HEK293 (cell line): Measurements from ENCODE around the gene SCAMP3.
A peak's percentile ranks its signal among the peaks of the same experiment; 100 is the strongest.

Experiments used
- ELK4 ChIP-seq: IDR thresholded peaks from 2 replicates; pipeline ENCODE4 v1.6.1; 2011; ENCODE audit warnings: mild to moderate bottlenecking, low read depth, low read length, borderline replicate concordance
- GLIS1 ChIP-seq: fragments of 450-650 bp; formaldehyde crosslinking; IDR thresholded peaks from 2 replicates; pipeline ENCODE4 v1.5.1; 2016; ENCODE audit warnings: missing biosample characterization, missing genetic modification characterization
- HOXC10 ChIP-seq: sonication (generic); formaldehyde crosslinking; IDR thresholded peaks from 2 replicates; pipeline ENCODE4 v1.8.1; 2023; ENCODE audit warnings: mild to moderate bottlenecking, missing genetic modification reagents
- HOXD13 ChIP-seq: sonication (generic); formaldehyde crosslinking; IDR thresholded peaks from 2 replicates; pipeline ENCODE4 v1.8.0; 2022; ENCODE audit warnings: missing genetic modification reagents, borderline replicate concordance
- KLF1 ChIP-seq: fragments of 450-650 bp; formaldehyde crosslinking; IDR thresholded peaks from 2 replicates; pipeline ENCODE4 v1.5.1; 2016; ENCODE audit warnings: missing biosample characterization, missing genetic modification characterization
- KLF9 ChIP-seq: fragments of 450-650 bp; formaldehyde crosslinking; IDR thresholded peaks from 2 replicates; pipeline ENCODE4 v1.5.1; 2016; ENCODE audit warnings: missing biosample characterization, missing genetic modification characterization, low read depth
- RBAK ChIP-seq: fragments of 450-650 bp; formaldehyde crosslinking; IDR thresholded peaks from 2 replicates; pipeline ENCODE4 v1.5.1; 2016; ENCODE audit warnings: missing biosample characterization, missing genetic modification characterization
- ZBTB20 ChIP-seq: fragments of 450-650 bp; formaldehyde crosslinking; IDR thresholded peaks from 2 replicates; pipeline ENCODE4 v1.5.1; 2016; ENCODE audit warnings: missing biosample characterization, missing genetic modification characterization
- ZBTB48 ChIP-seq: fragments of 450-650 bp; formaldehyde crosslinking; IDR thresholded peaks from 2 replicates; pipeline ENCODE4 v1.5.1; 2016; ENCODE audit warnings: missing biosample characterization, missing genetic modification characterization
- ZIC2 ChIP-seq: fragments of 450-650 bp; formaldehyde crosslinking; IDR thresholded peaks from 2 replicates; pipeline ENCODE4 v1.5.1; 2016; ENCODE audit warnings: missing biosample characterization, missing genetic modification characterization
- ZNF148 ChIP-seq: fragments of 450-650 bp; formaldehyde crosslinking; IDR thresholded peaks from 2 replicates; pipeline ENCODE4 v1.5.0; 2017; ENCODE audit warnings: missing biosample characterization, missing genetic modification characterization, borderline replicate concordance
- ZNF175 ChIP-seq: fragments of 450-650 bp; formaldehyde crosslinking; IDR thresholded peaks from 2 replicates; pipeline ENCODE4 v1.5.1; 2016; ENCODE audit warnings: missing biosample characterization, missing genetic modification characterization
- ZNF184 ChIP-seq: fragments of 450-650 bp; IDR thresholded peaks from 2 replicates; pipeline ENCODE4 v1.5.1; 2018; ENCODE audit warnings: missing biosample characterization, mild to moderate bottlenecking, missing genetic modification characterization
- ZNF24 ChIP-seq: fragments of 450-650 bp; formaldehyde crosslinking; IDR thresholded peaks from 2 replicates; pipeline ENCODE4 v1.5.1; 2016; ENCODE audit warnings: missing biosample characterization, missing genetic modification characterization
- ZNF248 ChIP-seq: fragments of 450-650 bp; formaldehyde crosslinking; IDR thresholded peaks from 2 replicates; pipeline ENCODE4 v1.5.1; 2017; ENCODE audit warnings: missing biosample characterization, missing genetic modification characterization
- ZNF266 ChIP-seq: fragments of 450-650 bp; formaldehyde crosslinking; IDR thresholded peaks from 2 replicates; pipeline ENCODE4 v1.5.1; 2016; ENCODE audit warnings: missing biosample characterization, missing genetic modification characterization, low read depth
- ZNF274 ChIP-seq, 2 experiments: fragments of 200-500 bp in 1 of 2; fragments of 450-650 bp in 1 of 2; sonication (Bioruptor generic) in 1 of 2; formaldehyde crosslinking in 1 of 2; IDR thresholded peaks; 2 replicates each; pipeline versions ENCODE4 v1.5.1 to v1.6.1; 2014 to 2016; ENCODE audit warnings: borderline replicate concordance in 1 of 2, inconsistent platforms in 1 of 2, low read length in 1 of 2, missing biosample characterization in 1 of 2, missing genetic modification characterization in 1 of 2
- ZNF292 ChIP-seq: fragments of 450-650 bp; formaldehyde crosslinking; IDR thresholded peaks from 2 replicates; pipeline ENCODE4 v1.5.1; 2016; ENCODE audit warnings: low read depth, missing biosample characterization, missing genetic modification characterization, borderline replicate concordance
- ZNF302 ChIP-seq: fragments of 450-650 bp; formaldehyde crosslinking; IDR thresholded peaks from 2 replicates; pipeline ENCODE4 v1.5.1; 2016; ENCODE audit warnings: missing biosample characterization, missing genetic modification characterization, low read depth
- ZNF558 ChIP-seq: fragments of 450-650 bp; formaldehyde crosslinking; IDR thresholded peaks from 2 replicates; pipeline ENCODE4 v1.5.1; 2016; ENCODE audit warnings: missing biosample characterization, missing genetic modification characterization
- ZNF571 ChIP-seq: fragments of 450-650 bp; formaldehyde crosslinking; IDR thresholded peaks from 2 replicates; pipeline ENCODE4 v1.5.0; 2017; ENCODE audit warnings: missing biosample characterization, missing genetic modification characterization
- ZNF580 ChIP-seq: fragments of 450-650 bp; formaldehyde crosslinking; IDR thresholded peaks from 2 replicates; pipeline ENCODE4 v1.5.1; 2016; ENCODE audit warnings: missing biosample characterization, missing genetic modification characterization
- ZNF600 ChIP-seq: fragments of 450-650 bp; formaldehyde crosslinking; IDR thresholded peaks from 2 replicates; pipeline ENCODE4 v1.5.1; 2016; ENCODE audit warnings: missing biosample characterization, missing genetic modification characterization
- ZNF660 ChIP-seq: fragments of 450-650 bp; IDR thresholded peaks from 2 replicates; pipeline ENCODE4 v1.5.1; 2018; ENCODE audit warnings: missing biosample characterization, mild to moderate bottlenecking, missing genetic modification characterization
- ZNF707 ChIP-seq: fragments of 450-650 bp; formaldehyde crosslinking; IDR thresholded peaks from 2 replicates; pipeline ENCODE4 v1.5.1; 2016; ENCODE audit warnings: missing biosample characterization, missing genetic modification characterization
- ZNF777 ChIP-seq: fragments of 450-650 bp; formaldehyde crosslinking; IDR thresholded peaks from 2 replicates; pipeline ENCODE4 v1.5.1; 2017; ENCODE audit warnings: missing biosample characterization, missing genetic modification characterization, borderline replicate concordance
- TF ChIP-seq, protein P1 (sequence below): fragments of 450-650 bp; formaldehyde crosslinking; IDR thresholded peaks from 2 replicates; pipeline ENCODE4 v1.5.1; 2016; ENCODE audit warnings: missing biosample characterization, missing genetic modification characterization, low read depth
- TF ChIP-seq, protein P2 (sequence below): fragments of 450-650 bp; formaldehyde crosslinking; IDR thresholded peaks from 2 replicates; pipeline ENCODE4 v1.5.1; 2016; ENCODE audit warnings: missing biosample characterization, missing genetic modification characterization
- TF ChIP-seq, protein P3 (sequence below): fragments of 450-650 bp; formaldehyde crosslinking; IDR thresholded peaks from 2 replicates; pipeline ENCODE4 v1.5.1; 2016; ENCODE audit warnings: missing biosample characterization, missing genetic modification characterization

SCAMP3 gene

GRCh38 chr1:155309423-155310021, 47.4 kb upstream of the SCAMP3 start (continued):
- no peak for TF ChIP-seq ZNF248
- no peak for TF ChIP-seq ZNF292
- TF ChIP-seq, protein P1, sequence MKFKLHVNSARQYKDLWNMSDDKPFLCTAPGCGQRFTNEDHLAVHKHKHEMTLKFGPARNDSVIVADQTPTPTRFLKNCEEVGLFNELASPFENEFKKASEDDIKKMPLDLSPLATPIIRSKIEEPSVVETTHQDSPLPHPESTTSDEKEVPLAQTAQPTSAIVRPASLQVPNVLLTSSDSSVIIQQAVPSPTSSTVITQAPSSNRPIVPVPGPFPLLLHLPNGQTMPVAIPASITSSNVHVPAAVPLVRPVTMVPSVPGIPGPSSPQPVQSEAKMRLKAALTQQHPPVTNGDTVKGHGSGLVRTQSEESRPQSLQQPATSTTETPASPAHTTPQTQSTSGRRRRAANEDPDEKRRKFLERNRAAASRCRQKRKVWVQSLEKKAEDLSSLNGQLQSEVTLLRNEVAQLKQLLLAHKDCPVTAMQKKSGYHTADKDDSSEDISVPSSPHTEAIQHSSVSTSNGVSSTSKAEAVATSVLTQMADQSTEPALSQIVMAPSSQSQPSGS (tag by site-specific recombination): no peak
- no peak for TF ChIP-seq ZBTB48 (tag by site-specific recombination)
- peak; percentile 99 for TF ChIP-seq ZIC2 (tag by site-specific recombination)
- no peak for TF ChIP-seq ZNF600 (tag by site-specific recombination)
- no peak for TF ChIP-seq ZNF175
- TF ChIP-seq ZNF580 (tag by site-specific recombination): no peak
- no peak for TF ChIP-seq ZNF302 (tag by site-specific recombination)
- no peak for TF ChIP-seq ZNF274 (IDR thresholded peaks at IDR 0.05; ENCODE audit: low read length)
- TF ChIP-seq ZNF274 (tag by site-specific recombination; IDR thresholded peaks at IDR 0.05; ENCODE audit: borderline replicate concordance): no peak
- TF ChIP-seq ZNF558 (tag by site-specific recombination): no peak
- TF ChIP-seq, protein P2, sequence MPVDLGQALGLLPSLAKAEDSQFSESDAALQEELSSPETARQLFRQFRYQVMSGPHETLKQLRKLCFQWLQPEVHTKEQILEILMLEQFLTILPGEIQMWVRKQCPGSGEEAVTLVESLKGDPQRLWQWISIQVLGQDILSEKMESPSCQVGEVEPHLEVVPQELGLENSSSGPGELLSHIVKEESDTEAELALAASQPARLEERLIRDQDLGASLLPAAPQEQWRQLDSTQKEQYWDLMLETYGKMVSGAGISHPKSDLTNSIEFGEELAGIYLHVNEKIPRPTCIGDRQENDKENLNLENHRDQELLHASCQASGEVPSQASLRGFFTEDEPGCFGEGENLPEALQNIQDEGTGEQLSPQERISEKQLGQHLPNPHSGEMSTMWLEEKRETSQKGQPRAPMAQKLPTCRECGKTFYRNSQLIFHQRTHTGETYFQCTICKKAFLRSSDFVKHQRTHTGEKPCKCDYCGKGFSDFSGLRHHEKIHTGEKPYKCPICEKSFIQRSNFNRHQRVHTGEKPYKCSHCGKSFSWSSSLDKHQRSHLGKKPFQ (tag by site-specific recombination): no peak
- TF ChIP-seq ELK4: no peak
- TF ChIP-seq ZNF266 (tag by site-specific recombination): no peak
- TF ChIP-seq HOXD13 (CRISPR knock-in tag): no peak
- no peak for TF ChIP-seq RBAK (tag by site-specific recombination)
- peak; percentile 96 for TF ChIP-seq KLF1 (tag by site-specific recombination)
- TF ChIP-seq ZNF184: no peak
- TF ChIP-seq, protein P3, sequence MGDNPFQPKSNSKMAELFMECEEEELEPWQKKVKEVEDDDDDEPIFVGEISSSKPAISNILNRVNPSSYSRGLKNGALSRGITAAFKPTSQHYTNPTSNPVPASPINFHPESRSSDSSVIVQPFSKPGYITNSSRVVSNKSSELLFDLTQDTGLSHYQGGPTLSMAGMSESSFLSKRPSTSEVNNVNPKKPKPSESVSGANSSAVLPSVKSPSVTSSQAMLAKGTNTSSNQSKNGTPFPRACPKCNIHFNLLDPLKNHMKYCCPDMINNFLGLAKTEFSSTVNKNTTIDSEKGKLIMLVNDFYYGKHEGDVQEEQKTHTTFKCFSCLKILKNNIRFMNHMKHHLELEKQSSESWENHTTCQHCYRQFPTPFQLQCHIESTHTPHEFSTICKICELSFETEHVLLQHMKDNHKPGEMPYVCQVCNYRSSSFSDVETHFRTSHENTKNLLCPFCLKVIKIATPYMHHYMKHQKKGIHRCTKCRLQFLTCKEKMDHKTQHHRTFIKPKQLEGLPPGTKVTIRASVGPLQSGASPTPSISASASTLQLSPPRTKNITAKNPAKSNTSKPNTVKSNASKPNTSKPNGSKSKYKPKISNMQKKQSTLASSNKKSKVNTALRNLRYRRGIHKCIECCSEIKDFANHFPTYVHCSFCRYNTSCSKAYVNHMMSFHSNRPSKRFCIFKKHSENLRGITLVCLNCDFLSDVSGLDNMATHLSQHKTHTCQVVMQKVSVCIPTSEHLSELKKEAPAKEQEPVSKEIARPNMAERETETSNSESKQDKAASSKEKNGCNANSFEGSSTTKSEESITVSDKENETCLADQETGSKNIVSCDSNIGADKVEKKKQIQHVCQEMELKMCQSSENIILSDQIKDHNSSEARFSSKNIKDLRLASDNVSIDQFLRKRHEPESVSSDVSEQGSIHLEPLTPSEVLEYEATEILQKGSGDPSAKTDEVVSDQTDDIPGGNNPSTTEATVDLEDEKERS (tag by site-specific recombination): no peak
- TF ChIP-seq ZNF148 (tag by site-specific recombination): no peak
- no peak for TF ChIP-seq ZBTB20 (tag by site-specific recombination)
- no peak for TF ChIP-seq ZNF707 (tag by site-specific recombination)
- TF ChIP-seq ZNF571 (tag by site-specific recombination): no peak
- 0 out of 2 replicates have a peak, but pooled peaks have one; percentile 24 for TF ChIP-seq GLIS1
- peak; percentile 5; the same call in 1 of the 2 replicates for TF ChIP-seq KLF9 (tag by site-specific recombination)
- no peak for TF ChIP-seq ZNF24
- no peak for TF ChIP-seq ZNF660 (tag by site-specific recombination)
- TF ChIP-seq HOXC10: no peak
- TF ChIP-seq ZNF777 (tag by site-specific recombination): no peak
